HG03457 (cell line): ENCODE data around the gene LASP1.
"Not testable (repeated sequence)": the region's sequence is repeated elsewhere in the genome, so short reads cannot be mapped to it uniquely, and the experiment has no call there.

ENCODE experiments used
- ATAC-seq: cut with Tn5 transposase; IDR thresholded peaks from one replicate; pipeline ENCODE4 v1.9.1; 2021; ENCODE audit warnings: moderate number of reproducible peaks; ENCODE audit not compliant: unreplicated experiment

LASP1 gene

DNA sequence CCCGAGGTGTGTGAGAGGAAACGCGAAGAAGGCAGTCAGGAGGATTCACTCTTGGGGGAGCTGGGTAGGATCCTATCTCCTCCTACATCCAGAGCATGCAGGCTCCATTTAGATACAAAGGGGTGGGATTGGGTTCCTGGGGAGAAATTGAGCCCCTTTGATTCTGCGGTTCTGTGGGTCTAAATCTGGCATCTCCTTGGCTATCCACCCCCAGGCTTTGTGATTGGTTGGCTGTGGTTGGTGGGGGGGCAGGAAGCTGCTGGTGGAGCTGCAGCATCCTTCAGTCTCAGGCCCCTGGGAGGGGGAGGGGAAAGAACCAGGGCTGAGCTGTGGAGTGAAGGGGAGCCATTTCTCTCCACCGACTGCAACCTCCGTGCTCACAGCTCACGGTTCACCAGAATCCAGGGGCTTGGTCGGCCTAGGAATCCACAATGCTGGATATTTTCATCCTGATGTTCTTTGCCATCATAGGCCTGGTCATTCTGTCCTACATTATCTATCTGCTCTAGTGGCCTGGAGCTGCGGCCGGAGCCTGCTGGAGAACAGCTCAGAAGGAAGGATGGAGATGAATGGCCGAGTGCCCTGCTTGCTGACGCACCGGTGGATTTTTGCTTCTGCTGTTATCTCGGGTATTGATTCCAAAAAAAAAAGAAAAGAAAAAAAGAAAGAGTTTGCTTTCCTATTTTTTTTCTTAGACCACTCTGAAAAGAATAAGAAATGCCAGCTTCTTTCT, 55.6 kb downstream of the LASP1 start, which contains the start of gene LASP1NB:
TSS of gene LASP1NB (plus strand) at position 352 of the 733 bp plus-strand sequence.
- no peak for ATAC-seq

DNA sequence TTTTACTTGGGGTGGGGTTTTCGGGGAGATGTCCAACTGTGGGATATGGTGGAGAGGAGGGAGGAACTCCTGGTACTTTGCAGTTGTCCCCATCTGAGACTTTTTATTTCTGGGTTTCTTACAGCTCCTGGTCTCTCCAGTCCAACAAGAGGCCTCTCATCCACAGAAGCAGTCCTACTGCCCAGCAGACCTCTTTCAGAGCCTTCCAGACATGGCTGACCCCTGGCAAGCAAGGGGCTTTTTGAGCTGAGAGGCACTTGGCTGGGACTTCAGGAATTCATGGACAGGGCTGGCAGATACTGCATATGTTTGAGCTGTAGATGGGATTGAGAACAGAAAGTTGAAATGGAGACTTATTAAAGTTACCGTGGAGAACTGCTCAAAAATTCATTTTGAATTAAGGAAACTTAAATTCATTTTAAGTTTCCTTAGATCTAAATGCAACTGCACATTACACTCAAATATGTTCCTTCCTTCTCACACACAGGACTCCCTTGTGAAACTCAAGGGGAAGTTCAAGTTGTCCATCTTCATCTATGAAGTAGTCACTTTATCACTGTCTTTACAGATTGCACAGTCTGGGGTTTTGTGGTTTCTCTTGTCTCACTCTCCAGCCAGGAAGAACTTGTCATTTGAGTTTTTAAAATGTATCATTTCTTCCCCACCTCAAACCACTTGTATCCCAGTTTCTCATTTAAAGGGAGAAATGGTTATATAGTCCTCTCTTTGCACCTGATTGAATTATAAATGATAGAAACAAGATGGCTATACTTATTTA, 56.6 kb downstream of the LASP1 start:
- ATAC-seq: no peak

GRCh38 chr17:38930782-38931181, 60.9 kb downstream of the LASP1 start:
- not testable (repeated sequence) for ATAC-seq

DNA sequence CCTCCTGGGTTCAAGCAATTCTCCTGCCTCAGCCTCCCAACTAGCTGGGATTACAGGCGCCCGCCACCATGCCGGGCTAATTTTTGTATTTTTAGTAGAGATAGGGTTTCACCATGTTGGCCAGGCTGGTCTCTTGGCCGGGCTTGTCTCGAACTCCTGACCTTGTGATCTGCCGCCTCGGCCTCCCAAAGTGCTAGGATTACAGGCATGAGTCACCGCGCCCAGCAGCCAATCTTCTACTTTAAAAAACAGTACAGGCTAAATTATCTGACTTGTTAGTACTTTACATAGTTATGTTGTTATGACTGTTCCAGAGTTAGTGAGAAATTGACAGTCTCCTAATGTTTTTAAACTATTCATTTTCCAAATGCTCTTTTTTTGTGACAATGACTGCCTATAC, 64.1 kb downstream of the LASP1 start:
- ATAC-seq: not testable (repeated sequence)

- ATAC-seq: no peak
Observed at GRCh38 chr17:38939987-38940386, 70.1 kb downstream of the LASP1 start.

DNA sequence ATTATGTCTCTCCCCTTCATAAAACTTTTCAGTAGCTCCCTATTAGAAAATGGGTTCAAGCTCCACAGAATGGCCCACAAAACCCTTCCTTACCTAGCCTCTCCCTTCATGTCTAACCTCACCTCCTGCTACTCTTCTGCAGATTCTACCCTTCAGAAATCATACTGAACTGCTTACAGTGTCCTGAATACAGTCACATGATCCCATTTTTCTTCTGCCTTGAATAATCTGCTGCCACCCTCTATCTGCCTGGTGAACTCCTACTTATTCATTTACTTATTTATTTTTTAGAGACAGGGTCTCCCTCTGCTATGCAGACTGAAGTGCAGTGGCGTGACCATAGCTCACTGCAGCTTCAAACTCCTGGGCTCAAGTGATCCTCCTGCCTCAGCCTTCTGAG, 70.5 kb downstream of the LASP1 start:
- ATAC-seq: no peak

GRCh38 chr17:38942696-38943334, 73.0 kb downstream of the LASP1 start:
- no peak for ATAC-seq

DNA sequence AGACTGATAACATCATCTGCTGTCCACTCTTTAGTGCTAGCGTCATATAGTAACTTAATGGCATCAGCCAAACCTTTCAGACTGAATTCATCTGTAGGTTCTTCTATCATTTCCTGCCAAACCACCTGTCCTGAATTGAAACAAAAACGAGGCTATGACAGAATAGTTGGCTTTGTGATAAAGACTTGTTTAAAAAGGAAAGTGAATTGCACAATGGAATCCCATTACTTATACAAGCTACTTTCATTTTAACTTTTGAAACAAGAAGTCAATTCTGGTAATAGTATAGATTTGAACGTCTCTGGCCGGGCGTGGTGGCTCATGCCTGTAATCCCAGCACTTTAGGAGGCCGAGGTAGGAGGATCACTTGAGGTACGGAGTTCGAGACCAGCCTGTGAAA, 73.7 kb downstream of the LASP1 start:
- ATAC-seq: no peak

GRCh38 chr17:38947189-38947588, 77.3 kb downstream of the LASP1 start:
- no peak for ATAC-seq

DNA sequence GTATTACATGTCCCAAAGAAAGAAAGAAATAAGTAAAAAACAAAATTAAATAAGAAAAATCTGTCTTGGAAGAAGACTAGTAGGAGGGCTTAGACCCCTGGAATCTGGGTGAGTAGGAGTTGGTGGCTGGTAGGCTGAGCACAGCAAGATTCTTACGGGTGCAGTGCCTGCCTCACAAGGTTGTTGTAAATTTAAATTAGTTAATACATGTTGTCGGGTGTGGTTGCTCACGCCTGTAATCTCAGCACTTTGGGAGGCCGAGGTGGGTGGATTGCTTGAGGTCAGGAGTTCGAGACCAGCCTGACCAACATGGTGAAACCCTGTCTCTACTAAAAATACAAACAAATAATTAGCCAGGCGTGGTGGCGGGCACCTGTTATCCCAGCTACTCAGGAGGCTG, 83.9 kb downstream of the LASP1 start:
- not testable (repeated sequence) for ATAC-seq

DNA sequence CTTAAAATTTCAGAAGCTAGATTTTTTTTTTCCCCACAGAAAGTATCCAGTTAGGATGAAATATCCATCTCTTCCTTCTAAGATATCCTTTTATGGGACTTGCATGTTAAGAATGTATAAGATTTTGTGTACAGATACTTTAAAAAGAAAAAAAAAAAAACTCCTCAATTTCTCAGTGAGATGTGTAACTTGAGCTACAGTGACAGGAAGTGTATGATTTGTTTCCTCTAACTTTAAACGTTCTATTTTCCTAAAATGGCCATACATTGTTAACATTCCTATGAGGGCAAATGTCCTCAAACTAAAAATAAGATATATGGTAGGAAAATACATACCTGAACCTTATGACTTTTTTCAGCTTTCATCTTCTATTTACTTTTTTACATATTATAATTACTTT, 88.5 kb downstream of the LASP1 start:
- ATAC-seq: no peak

GRCh38 chr17:38958756-38959155, 88.9 kb downstream of the LASP1 start:
- ATAC-seq: no peak

DNA sequence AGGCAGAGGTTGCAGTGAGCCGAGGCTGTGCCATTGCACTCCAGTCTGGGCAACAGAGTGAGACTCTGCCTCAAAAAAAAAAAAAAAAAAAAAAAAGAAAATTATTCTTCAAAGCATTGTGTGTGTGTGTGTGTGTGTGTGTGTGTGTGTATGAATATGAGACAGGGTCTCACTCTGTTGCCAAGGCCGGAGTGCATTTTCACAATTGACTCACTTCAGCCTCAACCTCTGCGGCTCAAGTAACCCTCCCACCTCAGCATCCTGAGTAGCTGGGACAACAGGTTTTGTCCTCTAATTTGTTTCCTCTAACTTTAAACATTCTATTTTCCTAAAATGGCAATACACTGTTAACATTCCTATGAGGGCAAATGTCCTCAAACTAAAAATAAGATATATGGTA, 89.7 kb downstream of the LASP1 start:
- ATAC-seq: no peak

DNA sequence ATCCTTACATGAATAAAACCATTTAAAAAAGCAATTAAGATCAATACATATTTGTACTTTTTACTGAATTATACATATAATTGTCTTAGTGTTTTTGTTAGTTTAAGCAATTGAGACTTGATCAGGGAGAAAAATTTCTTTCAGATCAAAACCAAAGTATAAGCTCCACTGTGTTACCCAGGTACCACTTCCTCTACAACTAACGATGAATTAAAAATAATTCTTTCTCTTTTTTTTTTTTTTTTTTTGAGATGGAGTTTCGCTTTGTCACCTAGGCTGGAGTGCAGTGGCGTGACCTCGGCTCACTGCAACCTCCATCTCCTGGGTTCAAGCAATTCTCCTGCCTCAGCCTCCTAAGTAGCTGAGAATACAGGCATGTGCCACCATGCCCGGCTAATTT, 90.5 kb downstream of the LASP1 start:
- ATAC-seq: no peak

DNA sequence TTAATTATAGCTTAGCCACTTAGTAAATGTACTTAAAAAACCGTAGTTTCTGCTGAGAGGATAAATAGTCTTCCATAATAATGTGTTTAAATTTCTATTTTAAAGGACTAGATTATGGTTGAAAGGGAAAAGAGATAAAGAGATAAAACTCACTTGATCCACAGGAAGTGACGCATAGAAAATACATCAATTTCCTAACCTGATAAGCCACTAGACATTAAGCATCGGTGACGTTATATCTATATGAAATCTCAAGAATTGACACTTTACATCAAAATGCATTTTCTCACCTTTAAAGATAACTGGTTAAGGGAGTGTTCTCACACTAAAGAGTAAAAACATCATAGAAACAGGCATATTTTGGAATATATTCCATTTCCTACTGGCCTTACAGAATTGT, 91.6 kb downstream of the LASP1 start:
- no peak for ATAC-seq

DNA sequence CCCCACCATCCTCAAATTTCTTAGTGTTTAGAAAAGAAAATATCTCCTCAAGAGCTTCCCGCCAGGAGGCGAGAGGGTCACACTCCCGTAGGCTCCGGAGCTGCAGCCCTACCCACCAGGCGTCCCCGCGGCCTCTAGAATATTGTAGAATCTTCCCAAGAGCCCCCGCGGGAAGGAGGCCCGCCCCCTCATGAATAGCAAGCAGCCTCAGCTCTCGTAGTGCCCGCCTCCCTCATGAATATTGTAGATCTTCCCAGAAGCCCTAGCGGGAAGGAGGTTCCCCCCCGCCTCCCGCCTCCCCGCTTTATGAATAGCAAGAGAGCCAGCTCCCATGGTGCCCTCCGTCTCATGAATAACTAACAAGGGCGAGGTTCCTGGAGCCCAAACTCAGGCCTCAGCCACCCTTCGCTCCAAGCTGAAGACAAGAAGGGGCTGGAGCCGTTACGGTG, 97.5 kb downstream of the LASP1 start, which contains the start of gene FBXO47:
TSS of gene FBXO47 (minus strand) at position 114 of the 449 bp plus-strand sequence. CDS start 4,378 bp downstream, outside the sequence.
- ATAC-seq: no peak

DNA sequence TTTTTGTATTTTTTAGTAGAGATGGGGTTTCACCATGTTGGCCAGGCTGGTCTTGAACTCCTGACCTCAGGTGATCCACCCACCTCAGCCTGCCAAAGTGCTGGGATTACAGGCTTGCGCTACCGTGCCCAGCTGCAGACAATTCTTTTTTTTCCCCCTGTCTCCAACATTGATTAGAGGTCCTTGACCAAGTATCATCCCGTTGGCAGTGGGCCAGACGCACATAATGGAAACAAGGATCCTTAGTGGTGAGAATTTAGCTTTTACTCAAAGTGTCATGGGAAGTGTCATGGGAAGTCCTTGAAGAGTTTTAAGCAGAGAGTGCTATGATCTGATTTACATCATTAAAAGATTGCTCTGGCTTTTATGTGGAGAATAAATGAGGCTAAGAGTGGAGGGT, 99.4 kb downstream of the LASP1 start:
- no peak for ATAC-seq

DNA sequence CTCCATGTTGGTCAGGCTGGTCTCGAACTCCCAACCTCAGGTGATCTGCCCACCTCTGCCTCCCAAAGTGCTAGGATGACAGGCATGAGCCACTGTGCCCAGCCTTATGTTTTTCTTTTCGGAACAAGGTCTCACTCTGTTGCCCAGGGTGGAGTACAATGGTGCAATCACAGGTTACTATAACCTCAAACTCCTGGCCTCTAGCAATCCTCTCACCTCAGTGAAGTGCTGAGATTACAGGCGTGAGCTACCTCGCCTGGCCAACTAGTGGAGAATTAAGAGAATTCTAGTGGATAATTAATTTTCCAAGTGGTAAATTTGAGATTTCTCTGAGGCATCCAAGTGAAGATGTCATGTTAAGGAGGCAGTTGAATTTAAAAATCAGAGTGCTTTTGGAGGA, 100.3 kb downstream of the LASP1 start:
- ATAC-seq: no peak

- no peak for ATAC-seq
Observed at GRCh38 chr17:38970804-38971203, 100.9 kb downstream of the LASP1 start.
